Common myeloid progenitor, CD34-positive (primary cell): Measurements from ENCODE around the gene ZNF578.
"Not testable (repeated sequence)": the region's sequence is repeated elsewhere in the genome, so short reads cannot be mapped to it uniquely, and the experiment has no call there.

Experiments used
- CTCF ChIA-PET: fragments of 350-600 bp; sonication (Branson Sonifier 250); formaldehyde crosslinking; loops from one replicate; lab custom pipeline; 2021; ENCODE audit warnings: antibody characterized with exemption; lab: Charles Lee
- POLR2A ChIA-PET: fragments of 350-600 bp; sonication (Branson Sonifier 250); formaldehyde crosslinking; loops from one replicate; lab custom pipeline; 2021; ENCODE audit warnings: antibody characterized with exemption; lab: Charles Lee
- DNase-seq, 3 donors: peaks; one replicate each; pipeline versions ENCODE4 v3.0.0 to v3.0.0-alpha.2; 2013
- H3K27ac ChIP-seq, 2 experiments: 1 replicate in 1 of 2; 2 replicates in 1 of 2; pipeline ENCODE4 v1.7.0; 2013; ENCODE audit warnings: inconsistent platforms in 2 of 2, low read length in 2 of 2, mild to moderate bottlenecking in 2 of 2, low read depth in 1 of 2, moderate library complexity in 1 of 2; ENCODE audit not compliant: severe bottlenecking in 2 of 2, insufficient read depth in 1 of 2, poor library complexity in 1 of 2
- H3K27me3 ChIP-seq, 5 experiments: replicated peaks in 2 of 5; 1 replicate in 3 of 5; 2 replicates in 2 of 5; pipeline versions ENCODE4 v1.6.1 to v1.7.0; 2013; ENCODE audit warnings: low read length in 4 of 5, mild to moderate bottlenecking in 2 of 5, moderate library complexity in 2 of 5, inconsistent platforms in 1 of 5; ENCODE audit not compliant: insufficient read depth in 5 of 5, control insufficient read depth in 4 of 5
- H3K36me3 ChIP-seq, 4 experiments: 1 replicate in 2 of 4; 2 replicates in 2 of 4; pipeline versions ENCODE4 v1.6.1 to v1.7.0; 2013; ENCODE audit warnings: low read length in 3 of 4, control low read depth in 1 of 4, mild to moderate bottlenecking in 1 of 4; ENCODE audit not compliant: control insufficient read depth in 4 of 4, insufficient read depth in 4 of 4
- H3K4me1 ChIP-seq, 4 experiments: 1 replicate in 3 of 4; 2 replicates in 1 of 4; pipeline versions ENCODE4 v1.6.1 to v1.7.1; 2013; ENCODE audit warnings: low read length in 3 of 4, mild to moderate bottlenecking in 3 of 4, control low read depth in 1 of 4, inconsistent platforms in 1 of 4, moderate library complexity in 1 of 4; ENCODE audit not compliant: control insufficient read depth in 4 of 4, insufficient read depth in 4 of 4; ENCODE audit errors: control extremely low read depth in 1 of 4
- H3K4me3 ChIP-seq, 7 experiments: 1 replicate in 4 of 7; 2 replicates in 3 of 7; pipeline versions ENCODE4 v1.5.1 to v1.7.0; 2013; ENCODE audit warnings: mild to moderate bottlenecking in 7 of 7, low read length in 6 of 7, moderate library complexity in 6 of 7, inconsistent platforms in 2 of 7, low read depth in 2 of 7, control low read depth in 1 of 7; ENCODE audit not compliant: insufficient read depth in 4 of 7, control insufficient read depth in 1 of 7; ENCODE audit errors: extremely low read depth in 1 of 7
- H3K9me3 ChIP-seq, 5 experiments: 1 replicate in 4 of 5; 2 replicates in 1 of 5; pipeline versions ENCODE4 v1.6.1 to v1.7.1; 2013; ENCODE audit warnings: low read length in 4 of 5, mild to moderate bottlenecking in 2 of 5, inconsistent platforms in 1 of 5, low read depth in 1 of 5, moderate library complexity in 1 of 5; ENCODE audit not compliant: control insufficient read depth in 4 of 5, insufficient read depth in 2 of 5; ENCODE audit errors: control extremely low read depth in 1 of 5
- WGBS: methylation state at CpG from one replicate; pipeline ENCODE4 v1.1.5; 2013; ENCODE audit not compliant: insufficient coverage; 5-methylcytosine and 5-hydroxymethylcytosine counted together

The ZNF578 gene

GRCh38 chr19:52464798-52465470, 11.6 kb downstream of the ZNF578 start:
- ChIA-PET CTCF (no interaction called here), POLR2A (no interaction called here)
- H3K36me3 ChIP-seq = peaks cover 0 to 5% (median 0%) of the 10 kb centered on the region in 4 experiments
- H3K27me3 ChIP-seq = no peaks in the 10 kb centered on the region
- peak in 1 of 3 donors; percentile 12 for DNase-seq
- no peaks in the 10 kb centered on the region for H3K4me1 ChIP-seq
- no peak overlapping the region for H3K4me3 ChIP-seq
- H3K9me3 ChIP-seq = peaks cover 11 to 86% (median 41%) of the 10 kb centered on the region in 5 experiments
- no peak overlapping the region for H3K27ac ChIP-seq
- 100% methylated on average over 1 of the region's 14 CpGs for WGBS

GRCh38 chr19:52473655-52474350, 20.4 kb downstream of the ZNF578 start:
- ChIA-PET CTCF (no interaction called here), POLR2A (no interaction called here)
- no peaks in the 10 kb centered on the region for H3K27me3 ChIP-seq
- no peaks in the 10 kb centered on the region for H3K36me3 ChIP-seq
- no peak overlapping the region for H3K27ac ChIP-seq
- peaks cover 21 to 92% (median 56%) of the 10 kb centered on the region in 5 experiments for H3K9me3 ChIP-seq
- H3K4me1 ChIP-seq = no peaks in the 10 kb centered on the region
- H3K4me3 ChIP-seq = no peak overlapping the region
- WGBS = no CpG with 5 or more reads among the region's 3 CpGs
- DNase-seq = no peak

- Histone ChIP-seq H3K9me3 (peaks cover 21 to 88% (median 54%) of the 10 kb centered on the region in 5 experiments), H3K27ac (no peak overlapping the region), H3K4me1 (no peaks in the 10 kb centered on the region), H3K27me3 (no peaks in the 10 kb centered on the region), H3K36me3 (no peaks in the 10 kb centered on the region), H3K4me3 (no peak overlapping the region)
- ChIA-PET CTCF (no interaction called here), POLR2A (no interaction called here)
- DNase-seq = no peak
- 100% methylated on average over 2 of the region's 7 CpGs for WGBS
Observed at GRCh38 chr19:52474351-52475127, 21.2 kb downstream of the ZNF578 start.

- H3K27me3 ChIP-seq, POLR2A ChIA-PET: not testable (repeated sequence)
Observed at GRCh38 chr19:52484111-52484743, 30.9 kb downstream of the ZNF578 start.

GRCh38 chr19:52485064-52485463, 31.7 kb downstream of the ZNF578 start:
- H3K4me3 ChIP-seq, H3K4me1 ChIP-seq, POLR2A ChIA-PET, CTCF ChIA-PET, H3K27me3 ChIP-seq, H3K36me3 ChIP-seq, DNase-seq, H3K27ac ChIP-seq: not testable (repeated sequence)
- H3K9me3 ChIP-seq = peaks cover 0 to 49% (median 42%) of the 10 kb centered on the region in 5 experiments
- 56% methylated on average over 3 of the region's 7 CpGs for WGBS

More at GRCh38 chr19:52484111-52484743, 30.9 kb downstream of the ZNF578 start:
- DNase-seq, H3K27ac ChIP-seq, H3K4me3 ChIP-seq, CTCF ChIA-PET, H3K36me3 ChIP-seq, H3K4me1 ChIP-seq: not testable (repeated sequence)
- 69% methylated on average over 2 of the region's 7 CpGs for WGBS
- peaks cover 0 to 51% (median 43%) of the 10 kb centered on the region in 5 experiments for H3K9me3 ChIP-seq

- 13% methylated on average over 3 of the region's 8 CpGs for WGBS
- H3K27me3 ChIP-seq, DNase-seq, POLR2A ChIA-PET, H3K36me3 ChIP-seq, H3K4me1 ChIP-seq, H3K27ac ChIP-seq, CTCF ChIA-PET, H3K4me3 ChIP-seq: not testable (repeated sequence)
- H3K9me3 ChIP-seq = peaks cover 0 to 47% (median 36%) of the 10 kb centered on the region in 5 experiments
Observed at GRCh38 chr19:52485561-52486240, 32.3 kb downstream of the ZNF578 start.
